HG02938 (cell line): ENCODE data around the gene CUL5.
"Not testable (repeated sequence)": the region's sequence is repeated elsewhere in the genome, so short reads cannot be mapped to it uniquely, and the experiment has no call there.

Experiments
- ATAC-seq: cut with Tn5 transposase; IDR thresholded peaks from one replicate; pipeline ENCODE4 v1.9.1; 2021; ENCODE audit warnings: mild to moderate bottlenecking, moderate library complexity; ENCODE audit not compliant: unreplicated experiment

The CUL5 gene

DNA sequence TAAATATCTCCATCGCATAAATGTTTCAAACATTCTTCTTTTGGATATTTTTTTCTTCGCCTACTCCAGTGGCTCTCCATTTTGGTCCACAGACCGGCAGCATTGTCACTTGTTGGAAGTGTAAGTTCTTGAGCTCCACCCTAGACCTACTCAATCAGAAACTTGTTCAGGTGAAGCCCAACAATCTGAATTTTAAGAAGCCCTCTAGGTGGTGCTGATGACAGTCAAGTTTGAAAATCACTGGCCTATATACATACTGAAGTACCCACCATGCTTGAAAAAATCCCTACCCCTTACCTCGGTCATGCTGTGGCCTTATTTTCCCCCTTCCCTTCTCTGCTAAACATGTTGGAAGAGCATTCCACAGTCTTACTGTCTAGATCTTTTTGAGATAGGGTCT is 102.4 kb downstream of the CUL5 start:
- no peak for ATAC-seq

DNA sequence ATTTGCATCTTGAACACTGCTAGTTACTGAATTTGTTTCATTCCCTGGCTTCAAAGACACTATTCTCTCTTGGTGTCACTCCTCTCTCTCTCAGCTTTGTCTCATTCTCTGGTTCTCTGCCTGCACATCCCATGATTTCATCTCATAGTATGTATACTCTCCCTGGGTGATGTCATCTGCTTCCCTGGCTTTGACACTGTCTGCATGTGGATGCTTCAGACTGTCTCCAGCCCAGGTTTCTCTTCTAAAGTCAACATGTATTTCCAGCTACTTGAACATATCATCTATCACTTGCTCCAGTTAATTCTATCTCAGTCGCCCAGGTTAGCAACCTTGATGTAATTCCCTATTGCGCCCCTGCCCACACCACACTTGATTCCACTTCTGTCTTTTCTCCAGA is 103.4 kb downstream of the CUL5 start:
- ATAC-seq = no peak

DNA sequence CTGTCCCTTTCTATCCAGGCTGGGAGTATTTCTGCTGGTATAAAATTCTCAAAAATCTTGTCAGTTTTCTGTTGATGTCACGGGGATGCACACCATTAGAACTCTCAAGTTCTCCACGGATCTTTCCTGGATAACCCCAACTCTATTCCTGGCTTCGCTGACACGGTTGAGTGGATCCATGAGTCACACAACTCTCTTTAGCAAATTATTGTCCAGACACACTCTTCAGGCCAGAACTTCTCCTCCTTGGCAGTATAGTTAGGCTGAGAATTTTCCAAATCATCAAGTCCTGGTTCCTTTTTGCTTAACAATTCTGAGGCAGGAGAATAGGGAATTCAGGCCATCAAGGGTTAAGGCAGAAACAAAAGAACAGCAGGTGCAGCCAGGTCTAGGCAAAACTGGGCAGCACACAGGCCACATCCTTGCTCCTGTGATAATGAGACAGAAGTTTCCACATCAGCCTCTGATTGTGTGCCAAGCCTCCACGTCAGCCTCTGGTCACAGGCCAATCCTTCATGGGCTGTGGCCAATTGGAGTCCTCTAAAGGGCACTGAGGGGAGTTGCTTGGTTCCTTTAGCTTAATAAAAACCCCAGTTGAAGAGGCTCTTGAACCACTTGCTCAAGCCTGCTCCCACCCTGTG is 106.9 kb downstream of the CUL5 start:
- no peak for ATAC-seq

GRCh38 chr11:108117746-108118371 is 109.2 kb downstream of the CUL5 start:
- no peak for ATAC-seq

- ATAC-seq = not testable (repeated sequence)
Observed at GRCh38 chr11:108120936-108121273, 112.2 kb downstream of the CUL5 start.

GRCh38 chr11:108121274-108122155 is 112.8 kb downstream of the CUL5 start, which contains the start of gene ACAT1:
Gene ACAT1 (plus strand): TSS chr11:108121567. CDS start chr11:108121607, 40 bp downstream.
- peak; percentile 93 for ATAC-seq

GRCh38 chr11:108122166-108122628 is 113.5 kb downstream of the CUL5 start:
- ATAC-seq = no peak

DNA sequence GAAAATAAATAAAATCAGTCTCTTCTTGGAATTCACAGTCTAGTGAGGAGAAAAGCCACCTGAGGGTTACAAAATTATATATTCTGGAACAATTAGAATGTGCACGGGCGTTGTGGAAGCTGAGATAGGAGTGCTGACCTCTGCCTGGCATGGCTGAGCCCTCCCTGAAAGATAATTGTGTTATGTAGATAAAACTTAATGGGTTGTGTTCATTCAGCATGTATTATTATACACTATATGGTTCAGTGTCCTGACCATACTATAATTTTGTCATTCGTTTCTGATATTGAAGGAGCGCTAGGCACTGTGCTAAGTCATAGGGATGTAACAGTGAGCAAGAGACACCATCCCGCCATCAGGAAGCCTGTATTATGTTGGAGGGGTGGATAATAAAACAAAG is 116.4 kb downstream of the CUL5 start:
- no peak for ATAC-seq

DNA sequence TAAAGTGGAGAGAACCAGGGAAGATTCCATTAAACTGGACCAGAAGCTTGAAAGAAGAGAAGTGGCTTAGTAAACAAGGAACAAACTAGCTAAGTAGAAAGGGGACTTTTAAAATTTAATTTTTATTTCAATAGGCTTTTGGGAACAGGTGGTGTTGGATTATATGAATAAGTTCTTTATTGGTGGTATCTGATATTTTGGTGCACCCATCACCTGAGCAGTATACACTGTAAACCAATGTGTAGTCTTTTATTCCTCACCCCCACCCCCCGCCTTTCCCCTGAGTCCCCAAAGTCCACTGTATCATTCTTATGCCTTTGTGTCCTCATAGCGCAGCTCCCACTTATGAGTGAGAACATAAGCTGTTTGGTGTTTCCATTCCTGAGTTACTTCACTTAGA is 120.1 kb downstream of the CUL5 start:
- ATAC-seq = no peak

DNA sequence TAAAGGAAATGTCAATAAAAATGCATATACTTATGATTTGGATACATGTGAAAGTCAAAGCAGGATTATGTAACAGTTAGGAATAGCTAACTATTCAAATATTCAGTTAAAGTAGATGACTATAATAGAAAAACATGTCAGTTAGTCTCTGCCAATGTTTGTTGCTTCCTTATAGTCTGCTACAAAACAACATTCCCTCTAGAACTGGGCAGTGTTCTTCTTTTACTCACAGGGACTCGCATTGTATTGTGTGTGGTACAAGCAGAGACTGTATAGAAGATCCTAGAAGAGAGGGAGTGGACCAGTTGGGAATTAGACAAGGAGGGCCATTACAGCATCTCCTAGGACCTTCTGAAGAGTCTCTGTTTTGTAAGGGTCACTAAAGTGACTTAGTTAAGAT is 123.3 kb downstream of the CUL5 start:
- no peak for ATAC-seq

GRCh38 chr11:108132993-108133538 is 124.4 kb downstream of the CUL5 start:
- ATAC-seq = not testable (repeated sequence)

GRCh38 chr11:108135845-108136544 is 127.3 kb downstream of the CUL5 start:
- peak; percentile 61 for ATAC-seq

- ATAC-seq = no peak
Observed at GRCh38 chr11:108137212-108137611, 128.5 kb downstream of the CUL5 start.

DNA sequence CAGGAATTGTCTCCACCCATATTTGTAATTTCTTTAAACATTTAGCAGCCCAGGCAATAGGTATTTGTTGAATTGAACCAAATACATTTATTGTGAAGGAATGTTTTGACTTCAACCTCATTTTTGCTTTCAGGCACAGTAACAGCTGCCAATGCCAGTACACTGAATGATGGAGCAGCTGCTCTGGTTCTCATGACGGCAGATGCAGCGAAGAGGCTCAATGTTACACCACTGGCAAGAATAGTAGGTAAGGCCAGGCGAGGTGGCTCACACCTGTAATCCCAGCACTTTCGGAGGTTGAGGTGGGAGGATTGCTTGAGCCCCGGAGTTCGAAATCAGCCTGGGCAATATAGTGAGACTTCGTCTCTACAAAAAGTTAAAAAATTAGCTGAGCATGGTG is 133.6 kb downstream of the CUL5 start:
- no peak for ATAC-seq

GRCh38 chr11:108144615-108145014 is 135.9 kb downstream of the CUL5 start:
- no peak for ATAC-seq

- ATAC-seq = no peak
Observed at GRCh38 chr11:108147150-108147549, 138.5 kb downstream of the CUL5 start.

DNA sequence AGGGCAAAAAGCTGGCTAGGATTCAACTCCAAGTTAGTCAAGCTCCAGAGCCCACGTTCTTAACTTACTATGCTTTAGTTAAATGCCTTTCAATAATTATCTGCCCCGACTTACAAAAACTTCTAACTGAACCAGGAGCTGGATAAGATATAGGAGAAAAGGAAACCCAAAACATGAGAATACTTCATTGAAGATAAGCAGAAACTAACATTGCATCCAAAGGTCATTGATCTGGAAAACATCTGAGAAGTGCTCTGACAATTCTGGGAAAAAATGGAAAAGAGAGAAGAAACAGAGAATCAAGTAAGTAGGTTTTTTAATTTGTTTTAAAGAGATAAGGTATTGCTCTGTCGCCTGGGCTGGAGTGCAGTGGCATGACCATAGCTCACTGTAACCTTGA is 139.9 kb downstream of the CUL5 start:
- no peak for ATAC-seq

DNA sequence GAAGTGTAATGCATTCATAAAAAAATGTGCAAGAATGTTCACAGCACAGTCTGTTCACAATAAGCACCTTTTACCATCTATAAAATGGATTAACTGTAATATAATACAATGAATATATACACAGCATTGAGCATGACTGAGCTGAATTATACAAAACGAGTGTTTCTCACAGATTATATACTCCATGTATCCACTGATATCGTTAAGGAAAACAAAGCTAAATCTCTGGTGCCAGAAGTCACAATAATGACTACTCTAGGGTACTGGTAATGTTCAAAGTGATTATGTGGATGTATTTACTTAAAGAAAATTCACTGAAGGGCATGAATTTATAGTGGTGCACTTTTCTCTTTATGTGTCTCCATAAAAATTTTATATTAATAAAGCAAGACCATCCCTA is 145.9 kb downstream of the CUL5 start:
- no peak for ATAC-seq
